ENCODE measurements around the gene RARG.

Gene RARG

GRCh38 chr12:53231921-53232645 is at the start of gene RARG:
TSS of gene RARG (minus strand) at chr12:53232209. CDS start at chr12:53227545, 4,664 bp downstream.
- Mint-ChIP-seq H3K27me3 (no peaks in the 10 kb centered on the region), H3K4me1 (ENCODE audit: low read depth) (peaks cover 68% of the 10 kb centered on the region), H3K9me3 (ENCODE audit: low read depth) (no peaks in the 10 kb centered on the region), H3K36me3 (no peaks in the 10 kb centered on the region), H3K27ac (peak within 1 kb of the TSS; percentile 84), H3K4me3 (peak within 1 kb of the TSS; percentile 89)

GRCh38 chr12:53279888-53280498 is 48.0 kb upstream of the RARG start:
- H3K4me1 Mint-ChIP-seq (ENCODE audit: low read depth), result no peaks in the 10 kb centered on the region
- H3K36me3 Mint-ChIP-seq, result peaks cover 8% of the 10 kb centered on the region
- H3K4me3 Mint-ChIP-seq, result no peak overlapping the region
- H3K27ac Mint-ChIP-seq, result no peak overlapping the region
- no peaks in the 10 kb centered on the region for H3K27me3 Mint-ChIP-seq
- no peaks in the 10 kb centered on the region for H3K9me3 Mint-ChIP-seq (ENCODE audit: low read depth)

GRCh38 chr12:53279283-53279869 is 47.4 kb upstream of the RARG start:
- no peaks in the 10 kb centered on the region for H3K4me1 Mint-ChIP-seq (ENCODE audit: low read depth)
- no peaks in the 10 kb centered on the region for H3K27me3 Mint-ChIP-seq
- H3K36me3 Mint-ChIP-seq, result peaks cover 8% of the 10 kb centered on the region
- no peaks in the 10 kb centered on the region for H3K9me3 Mint-ChIP-seq (ENCODE audit: low read depth)
- no peak overlapping the region for H3K27ac Mint-ChIP-seq
- H3K4me3 Mint-ChIP-seq, result no peak overlapping the region

DNA sequence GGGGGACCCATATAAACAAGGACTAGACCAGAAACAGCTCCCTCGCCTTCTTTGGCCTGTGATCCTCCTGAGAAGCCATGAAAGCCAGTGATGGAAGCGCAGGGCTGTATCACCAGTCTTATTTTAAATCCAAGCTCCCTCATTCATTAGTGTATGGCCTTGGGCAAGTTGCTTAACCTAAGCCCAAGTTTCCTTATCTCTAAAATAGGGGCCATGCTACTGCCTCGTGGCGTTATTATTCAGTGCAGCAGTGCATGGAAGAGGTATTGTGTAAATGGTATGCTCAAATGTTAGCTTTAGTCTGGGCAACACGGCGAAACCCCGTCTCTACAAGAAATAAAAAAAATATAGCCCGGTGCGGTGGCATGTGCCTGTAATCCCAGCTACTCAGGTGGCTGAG is 46.0 kb upstream of the RARG start:
- H3K27ac Mint-ChIP-seq, result no peak overlapping the region
- no peaks in the 10 kb centered on the region for H3K9me3 Mint-ChIP-seq (ENCODE audit: low read depth)
- no peaks in the 10 kb centered on the region for H3K4me1 Mint-ChIP-seq (ENCODE audit: low read depth)
- no peak overlapping the region for H3K4me3 Mint-ChIP-seq
- H3K27me3 Mint-ChIP-seq, result no peaks in the 10 kb centered on the region
- peaks cover 8% of the 10 kb centered on the region for H3K36me3 Mint-ChIP-seq

DNA sequence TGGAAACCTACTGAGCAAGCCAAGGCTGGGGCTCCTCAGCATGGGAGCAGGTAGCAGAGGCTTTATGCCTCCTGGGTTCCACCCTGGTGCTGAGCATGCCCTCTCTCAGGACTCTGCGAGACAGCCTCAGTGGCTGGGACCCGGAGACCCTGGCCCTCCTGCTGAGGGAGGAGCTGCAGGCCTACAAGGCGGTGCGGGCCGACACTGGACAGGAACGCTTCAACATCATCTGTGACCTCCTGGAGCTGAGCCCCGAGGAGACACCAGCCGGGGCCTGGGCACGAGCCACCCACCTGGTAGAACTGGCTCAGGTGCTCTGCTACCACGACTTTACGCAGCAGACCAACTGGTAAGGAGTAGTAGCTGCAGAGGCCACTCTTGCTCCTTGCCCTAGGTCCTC is 44.5 kb upstream of the RARG start:
- peaks cover 6% of the 10 kb centered on the region for H3K36me3 Mint-ChIP-seq
- H3K4me1 Mint-ChIP-seq (ENCODE audit: low read depth), result no peaks in the 10 kb centered on the region
- H3K9me3 Mint-ChIP-seq (ENCODE audit: low read depth), result no peaks in the 10 kb centered on the region
- no peak overlapping the region for H3K27ac Mint-ChIP-seq
- H3K27me3 Mint-ChIP-seq, result no peaks in the 10 kb centered on the region
- H3K4me3 Mint-ChIP-seq, result no peak overlapping the region

DNA sequence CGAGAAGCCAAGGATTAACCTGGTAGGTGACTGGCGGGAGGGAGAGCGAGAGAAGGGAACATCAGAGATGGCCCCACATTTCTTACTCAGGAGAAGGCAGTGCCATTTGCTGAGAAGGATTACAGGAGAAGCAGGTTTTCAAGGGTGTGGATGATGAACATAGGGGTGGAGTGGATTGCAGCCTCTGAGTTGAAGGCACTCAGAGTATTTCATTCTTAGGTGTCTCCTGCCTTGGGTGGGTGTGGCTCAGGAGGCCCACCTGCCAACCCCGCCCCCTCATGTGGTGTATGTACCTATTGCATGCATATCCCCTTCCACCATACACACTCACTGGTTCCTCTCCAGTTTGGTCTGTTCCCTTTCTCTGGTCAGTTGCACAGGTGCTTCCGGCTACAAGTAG is 42.4 kb upstream of the RARG start:
- Mint-ChIP-seq H3K9me3 (ENCODE audit: low read depth) (no peaks in the 10 kb centered on the region), H3K4me1 (ENCODE audit: low read depth) (peaks cover 5% of the 10 kb centered on the region), H3K36me3 (peaks cover 8% of the 10 kb centered on the region), H3K27ac (no peak overlapping the region), H3K27me3 (no peaks in the 10 kb centered on the region), H3K4me3 (no peak overlapping the region)

GRCh38 chr12:53268630-53269562 is 36.9 kb upstream of the RARG start:
- H3K4me3 Mint-ChIP-seq, result peak overlapping the region; percentile 99
- H3K4me1 Mint-ChIP-seq (ENCODE audit: low read depth), result peaks cover 25% of the 10 kb centered on the region
- H3K36me3 Mint-ChIP-seq, result peaks cover 2% of the 10 kb centered on the region
- no peaks in the 10 kb centered on the region for H3K9me3 Mint-ChIP-seq (ENCODE audit: low read depth)
- H3K27me3 Mint-ChIP-seq, result no peaks in the 10 kb centered on the region
- H3K27ac Mint-ChIP-seq, result peak overlapping the region; percentile 98

- Mint-ChIP-seq H3K4me3 (peak within 1 kb of the TSS; percentile 99), H3K9me3 (ENCODE audit: low read depth) (no peaks in the 10 kb centered on the region), H3K27ac (peak within 1 kb of the TSS; percentile 98), H3K27me3 (no peaks in the 10 kb centered on the region), H3K4me1 (ENCODE audit: low read depth) (peaks cover 25% of the 10 kb centered on the region), H3K36me3 (peaks cover 2% of the 10 kb centered on the region)
Measured at GRCh38 chr12:53267999-53268629, 36.1 kb upstream of the RARG start, which contains the start of gene ESPL1. TSS of gene ESPL1 (plus strand) at chr12:53268299. CDS start at chr12:53268767, 468 bp downstream.

GRCh38 chr12:53267306-53267998 is 35.4 kb upstream of the RARG start:
- Mint-ChIP-seq H3K4me1 (ENCODE audit: low read depth) (peaks cover 25% of the 10 kb centered on the region), H3K9me3 (ENCODE audit: low read depth) (no peaks in the 10 kb centered on the region), H3K27ac (peak overlapping the region; percentile 98), H3K4me3 (peak overlapping the region; percentile 99), H3K27me3 (no peaks in the 10 kb centered on the region), H3K36me3 (peaks cover 2% of the 10 kb centered on the region)

- H3K36me3 Mint-ChIP-seq, result peaks cover 2% of the 10 kb centered on the region
- H3K27me3 Mint-ChIP-seq, result no peaks in the 10 kb centered on the region
- no peak overlapping the region for H3K27ac Mint-ChIP-seq
- peaks cover 25% of the 10 kb centered on the region for H3K4me1 Mint-ChIP-seq (ENCODE audit: low read depth)
- H3K9me3 Mint-ChIP-seq (ENCODE audit: low read depth), result no peaks in the 10 kb centered on the region
- H3K4me3 Mint-ChIP-seq, result no peak overlapping the region
Measured at GRCh38 chr12:53265783-53266182, 33.8 kb upstream of the RARG start.

- Mint-ChIP-seq H3K27ac (no peak overlapping the region), H3K36me3 (no peaks in the 10 kb centered on the region), H3K27me3 (no peaks in the 10 kb centered on the region), H3K4me3 (no peak overlapping the region), H3K4me1 (ENCODE audit: low read depth) (peaks cover 21% of the 10 kb centered on the region), H3K9me3 (ENCODE audit: low read depth) (no peaks in the 10 kb centered on the region)
Measured at GRCh38 chr12:53259891-53260290, 27.9 kb upstream of the RARG start.

DNA sequence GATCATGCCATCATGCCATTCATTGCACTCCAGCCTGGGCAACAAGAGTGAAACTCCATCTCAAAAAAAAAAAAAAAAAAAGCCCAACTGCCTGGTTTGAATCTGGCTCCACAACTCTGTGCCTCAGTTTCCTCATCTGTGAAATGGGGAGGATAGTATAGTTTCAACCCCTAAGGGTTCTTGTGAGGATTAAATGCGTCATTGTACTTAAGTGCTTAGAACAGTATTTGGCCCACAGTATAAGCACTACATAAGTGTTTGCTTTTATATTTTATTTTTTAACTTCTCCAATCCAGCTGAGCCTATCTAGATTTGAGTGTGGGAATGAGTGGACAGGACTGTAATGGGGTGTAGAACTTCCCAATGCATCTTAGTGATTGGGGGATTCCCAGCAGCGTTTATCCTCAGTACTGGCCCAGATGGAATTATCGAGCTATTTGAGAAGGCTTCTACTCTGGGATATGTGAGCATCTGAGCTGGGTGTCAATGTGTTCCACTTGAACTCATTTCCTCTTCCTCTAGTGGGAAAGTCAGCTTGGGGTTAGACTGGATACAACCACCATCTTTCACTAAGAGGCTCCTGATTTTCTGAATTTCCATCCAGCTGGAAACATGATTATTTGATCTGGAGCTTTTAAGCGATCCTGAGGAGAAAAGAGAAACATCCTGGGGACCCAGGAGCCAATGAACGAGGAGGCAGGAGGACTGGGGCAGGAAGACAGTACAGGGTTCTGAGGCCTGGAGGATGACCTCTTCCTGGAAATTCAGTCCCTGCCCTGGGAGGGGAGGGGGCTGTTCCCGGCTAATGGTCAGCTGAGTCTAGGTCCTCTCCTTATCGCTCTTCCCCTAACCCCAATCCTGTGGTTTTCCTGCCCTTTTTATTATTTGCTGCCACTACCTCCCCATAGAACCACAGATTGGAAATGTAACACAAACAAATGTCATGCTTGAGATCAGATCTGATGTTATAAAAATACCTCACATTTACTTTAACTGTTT is 26.8 kb upstream of the RARG start:
- Mint-ChIP-seq H3K27me3 (no peaks in the 10 kb centered on the region), H3K4me1 (ENCODE audit: low read depth) (peaks cover 27% of the 10 kb centered on the region), H3K9me3 (ENCODE audit: low read depth) (no peaks in the 10 kb centered on the region), H3K4me3 (no peak overlapping the region), H3K27ac (peak overlapping the region; percentile 67), H3K36me3 (no peaks in the 10 kb centered on the region)

GRCh38 chr12:53255996-53256395 is 24.0 kb upstream of the RARG start:
- H3K4me3 Mint-ChIP-seq, result no peak overlapping the region
- peaks cover 47% of the 10 kb centered on the region for H3K4me1 Mint-ChIP-seq (ENCODE audit: low read depth)
- H3K27ac Mint-ChIP-seq, result peak overlapping the region; percentile 66
- H3K9me3 Mint-ChIP-seq (ENCODE audit: low read depth), result no peaks in the 10 kb centered on the region
- H3K36me3 Mint-ChIP-seq, result no peaks in the 10 kb centered on the region
- H3K27me3 Mint-ChIP-seq, result no peaks in the 10 kb centered on the region
